ENCODE results near the gene LRRC15. TPM values are rescaled to one million over a fixed set of nuclear protein-coding genes. Genes with fewer than 3 reads are reported as not detected.

The LRRC15 gene
- total RNA-seq, 1 experiment from 2014 or later, result 0.28 TPM

- in situ Hi-C loops (cut with HindIII; ENCODE audit: low pct_unique_long_range_greater_than_20kb, low sequenced_read_pairs) (no loop called here), intact Hi-C loops (cut with micrococcal nuclease; ENCODE audit: unreplicated experiment) (loop anchor here (10.0 kb wide), 1 partner anchor 249 kb away; no protein-coding TSS in a partner anchor)
- H3K4me1 ChIP-seq (ENCODE audit: control insufficient read depth, insufficient read depth, low read length), result peaks cover 10% of the 10 kb centered on the region; the same call in 1 of the 2 replicates
- no TSS peak for BruUV-seq (replicated peaks)
- ChIA-PET POLR2A (interaction anchor here (0.6 kb wide), 1 partner anchor 250 kb away, joined by 4 read pairs; no protein-coding TSS in a partner anchor), CTCF (no interaction called here)
- TF ChIP-seq SIN3A (IDR thresholded peaks at IDR 0.05; ENCODE audit: borderline replicate concordance, insufficient read depth, low read depth, low read length) (no peak), POLR2AphosphoS5 (IDR thresholded peaks at IDR 0.05; ENCODE audit: low read depth, low read length) (no peak), TCF7L2 (IDR thresholded peaks at IDR 0.05; ENCODE audit: low read depth, low read length) (no peak), CTCF (IDR thresholded peaks at IDR 0.05) (no peak), REST (IDR thresholded peaks at IDR 0.05; ENCODE audit: insufficient read depth in 1 of 2, low read depth in 2 of 2, low read length in 1 of 2) (no peak)
- no peaks in the 10 kb centered on the region for H3K27me3 ChIP-seq (ENCODE audit: control insufficient read depth, insufficient read depth, low read length)
- no peak overlapping the region for H3K27ac ChIP-seq (ENCODE audit: low read length)
- DNase-seq (ENCODE audit: low read depth, low spot score), result no peak
- H3K4me3 ChIP-seq (ENCODE audit: low read depth in 2 of 2, low read length in 2 of 2), result no peak overlapping the region
- no peak for ATAC-seq
- H3K9me3 ChIP-seq (ENCODE audit: control insufficient read depth, insufficient read depth, low read depth, low read length), result no peaks in the 10 kb centered on the region
- H3K36me3 ChIP-seq (ENCODE audit: control insufficient read depth, insufficient read depth, low read length), result no peaks in the 10 kb centered on the region
Measured at GRCh38 chr3:194346035-194346434, 23.5 kb downstream of the LRRC15 start.

GRCh38 chr3:194344012-194344411, 25.5 kb downstream of the LRRC15 start:
- no peak for DNase-seq (ENCODE audit: low read depth, low spot score)
- Histone ChIP-seq H3K9me3 (ENCODE audit: control insufficient read depth, insufficient read depth, low read depth, low read length) (no peaks in the 10 kb centered on the region), H3K4me1 (ENCODE audit: control insufficient read depth, insufficient read depth, low read length) (no peaks in the 10 kb centered on the region), H3K27ac (ENCODE audit: low read length) (no peak overlapping the region), H3K4me3 (ENCODE audit: low read depth in 2 of 2, low read length in 2 of 2) (no peak overlapping the region), H3K27me3 (ENCODE audit: control insufficient read depth, insufficient read depth, low read length) (no peaks in the 10 kb centered on the region), H3K36me3 (ENCODE audit: control insufficient read depth, insufficient read depth, low read length) (no peaks in the 10 kb centered on the region)
- ChIA-PET CTCF (interaction anchor here (1.0 to 1.9 kb wide), 6 partner anchors 8 to 128 kb away, joined by 3 to 4 read pairs (median 3); no protein-coding TSS in a partner anchor), POLR2A (no interaction called here)
- intact Hi-C loops (cut with micrococcal nuclease; ENCODE audit: unreplicated experiment) (loop anchor here (10.0 kb wide), 1 partner anchor 251 kb away; no protein-coding TSS in a partner anchor), in situ Hi-C loops (cut with HindIII; ENCODE audit: low pct_unique_long_range_greater_than_20kb, low sequenced_read_pairs) (no loop called here)
- peak; percentile 79 for ATAC-seq
- TF ChIP-seq CTCF (IDR thresholded peaks at IDR 0.05) (peak; percentile 100), TCF7L2 (IDR thresholded peaks at IDR 0.05; ENCODE audit: low read depth, low read length) (no peak)
- no TSS peak for BruUV-seq (replicated peaks)
